ENCODE data around the gene FUT2.
A peak's percentile ranks its signal among the peaks of the same experiment; 100 is the strongest.
"Not testable (repeated sequence)": the region's sequence is repeated elsewhere in the genome, so short reads cannot be mapped to it uniquely, and the experiment has no call there.

Gene FUT2

GRCh38 chr19:48671446-48671995 is 24.2 kb upstream of the FUT2 start:
- no peak for DNase-seq

GRCh38 chr19:48672994-48673393 is 22.8 kb upstream of the FUT2 start, which contains the start of gene NTN5:
Gene NTN5 (minus strand): TSS chr19:48673017. CDS start chr19:48670986, 2,031 bp downstream.
- DNase-seq: no peak

- no peak for DNase-seq
Observed at GRCh38 chr19:48673436-48674100, 22.2 kb upstream of the FUT2 start.

- DNase-seq: no peak
Observed at GRCh38 chr19:48674216-48674809, 21.5 kb upstream of the FUT2 start.

- DNase-seq: peak; percentile 69
Observed at GRCh38 chr19:48674921-48675824, 20.6 kb upstream of the FUT2 start.

GRCh38 chr19:48676487-48676886 is 19.3 kb upstream of the FUT2 start:
- DNase-seq: no peak

GRCh38 chr19:48676887-48677286 is 18.9 kb upstream of the FUT2 start:
- no peak for DNase-seq

- no peak for DNase-seq
Observed at GRCh38 chr19:48678201-48678600, 17.6 kb upstream of the FUT2 start.

- DNase-seq: not testable (repeated sequence)
Observed at GRCh38 chr19:48680006-48680405, 15.8 kb upstream of the FUT2 start.

- DNase-seq: no peak
Observed at GRCh38 chr19:48680436-48681126, 15.2 kb upstream of the FUT2 start.

GRCh38 chr19:48681127-48681470 is 14.7 kb upstream of the FUT2 start:
- DNase-seq: no peak

- DNase-seq: no peak
Observed at GRCh38 chr19:48683349-48683748, 12.4 kb upstream of the FUT2 start.

GRCh38 chr19:48685583-48685982 is 10.2 kb upstream of the FUT2 start:
- DNase-seq: no peak

GRCh38 chr19:48686088-48686487 is 9.7 kb upstream of the FUT2 start:
- DNase-seq: no peak

- DNase-seq: not testable (repeated sequence)
Observed at GRCh38 chr19:48686637-48687036, 9.1 kb upstream of the FUT2 start.

- DNase-seq: no peak
Observed at GRCh38 chr19:48687776-48688175, 8.0 kb upstream of the FUT2 start.

GRCh38 chr19:48689449-48689848 is 6.3 kb upstream of the FUT2 start:
- DNase-seq: no peak

- not testable (repeated sequence) for DNase-seq
Observed at GRCh38 chr19:48693629-48694028, 2.1 kb upstream of the FUT2 start.

- no peak for DNase-seq
Observed at GRCh38 chr19:48696353-48697010, 711 bp downstream of the FUT2 start.

GRCh38 chr19:48698046-48698445 is 2.3 kb downstream of the FUT2 start:
- no peak for DNase-seq

- DNase-seq: no peak
Observed at GRCh38 chr19:48702701-48703100, 6.9 kb downstream of the FUT2 start.

- DNase-seq: no peak
Observed at GRCh38 chr19:48703316-48703715, 7.5 kb downstream of the FUT2 start.

Data from activated CD4-positive, alpha-beta T cell treated with anti-CD3 and anti-CD28 coated beads, Interleukin-2, amount 50 U/mL, for 1 hour (primary cell).